Mammary epithelial cell (primary cell): ENCODE results near the gene CBY3.
"Not testable (repeated sequence)": the region's sequence is repeated elsewhere in the genome, so short reads cannot be mapped to it uniquely, and the experiment has no call there.

Source experiments
- CTCF ChIP-seq, 2 donors: IDR thresholded peaks in 1 of 2; conservative IDR thresholded peaks in 1 of 2; 2 replicates each; pipeline ENCODE4 v1.5.1; 2011 to 2012; ENCODE audit warnings: inconsistent platforms in 2 of 2, low read length in 2 of 2, mild to moderate bottlenecking in 2 of 2, control low read depth in 1 of 2, low read depth in 1 of 2; ENCODE audit not compliant: insufficient read depth in 1 of 2; ENCODE audit errors: extremely low read depth in 1 of 2
- EZH2 ChIP-seq: IDR thresholded peaks from 2 replicates; pipeline ENCODE4 v1.6.1; 2012; ENCODE audit warnings: low read length, inconsistent platforms, borderline replicate concordance

DNA sequence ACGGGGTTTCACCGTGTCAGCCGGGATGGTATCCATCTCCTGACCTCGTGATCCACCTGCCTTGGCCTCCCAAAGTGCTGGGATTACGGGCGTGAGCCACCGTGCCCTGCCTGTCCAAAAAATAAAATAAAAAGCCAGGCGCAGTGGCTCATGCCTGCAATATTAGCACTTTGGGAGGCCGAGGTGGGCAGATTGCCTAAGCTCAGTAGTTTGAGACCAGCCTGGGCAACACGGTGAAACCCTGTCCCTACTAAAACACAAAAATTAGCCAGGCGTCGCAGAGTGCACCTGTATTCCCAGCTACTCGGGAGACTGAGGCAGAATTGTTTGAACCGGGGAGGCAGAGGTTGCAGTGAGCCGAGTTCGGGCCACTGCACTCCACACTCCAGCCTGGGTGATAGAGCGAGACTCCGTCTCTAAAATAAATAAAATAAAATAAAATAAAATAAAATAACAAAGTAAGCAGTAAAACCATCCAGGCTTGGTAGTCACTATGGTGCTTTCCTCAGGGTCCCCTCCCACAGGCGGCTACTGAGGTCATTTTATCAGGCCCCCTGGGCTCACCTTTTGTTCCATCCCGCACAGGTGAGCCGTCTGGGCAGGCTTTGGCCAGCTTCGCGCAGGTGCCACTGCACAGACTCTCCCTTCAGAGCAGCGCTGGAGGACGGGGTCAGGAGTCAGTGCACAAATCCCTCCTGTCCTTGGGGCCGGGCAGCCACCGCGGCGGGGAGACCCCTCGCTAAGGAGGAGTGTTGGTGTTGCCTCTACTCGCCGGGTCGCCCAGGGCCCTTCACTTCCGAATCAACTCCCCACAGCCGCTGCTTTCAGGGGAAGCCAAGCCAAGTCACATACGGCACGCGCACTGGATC, 47.1 kb downstream of the CBY3 start:
- not testable (repeated sequence) for TF ChIP-seq CTCF (conservative IDR thresholded peaks at IDR 0.05 in 1 of 2, IDR thresholded peaks at IDR 0.05 in 1 of 2; ENCODE audit: extremely low read depth in 1 of 2, insufficient read depth in 1 of 2, low read depth in 1 of 2, low read length in 2 of 2); EZH2
